Bronchus fibroblast of lung (primary cell): ENCODE data around the gene NETO2. TPM values are rescaled to one million over a fixed set of nuclear protein-coding genes. Genes with fewer than 3 reads are reported as not detected.

Source experiments
- total RNA-seq: library from RNA; depleted of rRNA; stranded (reverse); fragments of >200 nt; gene quantifications from 2 replicates; pipeline ENCODE4 v1.2.3, GENCODE V29; 2015

Gene NETO2
- total RNA-seq: 26.7 and 28.2 TPM in 2 replicates

GRCh38 chr16:47143677-47144558 is at the start of gene NETO2:
NETO2 (minus strand) TSS chr16:47143945; CDS start chr16:47143612, 333 bp downstream.

Other genes with a start within 250 kb of the NETO2 start
- gene DNAJA2, start 170.3 kb downstream of the NETO2 start, total RNA-seq: 34.3 and 41.0 TPM in 2 replicates